ENCODE measurements around the gene DDX43. TPM values are rescaled to one million over a fixed set of nuclear protein-coding genes. Genes with fewer than 3 reads are reported as not detected.

Gene DDX43
- polyA plus RNA-seq (2013), result not detected in 2 replicates

GRCh38 chr6:73394577-73395354, at the start of gene DDX43:
Gene DDX43 (plus strand): TSS chr6:73394828. CDS start chr6:73394906, 78 bp downstream.
- Histone ChIP-seq H2AK5ac (ENCODE audit: low read length) (no peak within 1 kb of the TSS), H3K9me3 (ENCODE audit: insufficient read depth, low read depth, low read length) (peaks cover 5% of the 10 kb centered on the region), H3K27me3 (ENCODE audit: insufficient read depth, low read length) (no peaks in the 10 kb centered on the region), H4K8ac (ENCODE audit: low read depth, low read length) (no peak within 1 kb of the TSS), H3K9ac (ENCODE audit: low read length) (no peak within 1 kb of the TSS), H3K4me3 (ENCODE audit: low read depth, low read length) (no peak within 1 kb of the TSS), H2BK12ac (ENCODE audit: low read length) (no peak within 1 kb of the TSS), H3K36me3 (ENCODE audit: control insufficient read depth in 1 of 2, insufficient read depth in 2 of 2, low read length in 2 of 2) (no peaks in the 10 kb centered on the region), H3K18ac (ENCODE audit: low read length) (no peak within 1 kb of the TSS), H3K23ac (ENCODE audit: low read length) (no peak within 1 kb of the TSS), H4K12ac (ENCODE audit: low read depth, low read length) (no peak within 1 kb of the TSS), H3K79me1 (ENCODE audit: low read length) (no peaks in the 10 kb centered on the region), H2BK120ac (ENCODE audit: insufficient read depth, low read length, poor library complexity) (no peak within 1 kb of the TSS), H3K27ac (ENCODE audit: low read depth, low read length) (no peak within 1 kb of the TSS), H2BK5ac (ENCODE audit: low read depth, low read length, poor library complexity) (no peak within 1 kb of the TSS), H3K14ac (ENCODE audit: low read length) (no peak within 1 kb of the TSS), H4K91ac (ENCODE audit: low read depth, low read length) (no peak within 1 kb of the TSS), H3K4me2 (ENCODE audit: low read length) (no peak within 1 kb of the TSS), H3K4ac (ENCODE audit: low read depth, low read length) (no peak within 1 kb of the TSS), H3K79me2 (ENCODE audit: control insufficient read depth, insufficient read depth, low read length, poor library complexity) (no peaks in the 10 kb centered on the region), H3K4me1 (ENCODE audit: control insufficient read depth in 1 of 2, insufficient read depth in 2 of 2, low read length in 2 of 2) (no peaks in the 10 kb centered on the region), H2AFZ (ENCODE audit: insufficient read depth, low read length, poor library complexity) (no peak within 1 kb of the TSS)
- no CpG with 5 or more reads among the region's 54 CpGs for WGBS (ENCODE audit: extremely low coverage, insufficient coverage, insufficient read length)
- peak; percentile 97 to 99 for DNase-seq

GRCh38 chr6:73348550-73349204, 46.0 kb upstream of the DDX43 start:
- no peak overlapping the region for H3K4me3 ChIP-seq (ENCODE audit: low read depth, low read length)
- H3K23ac ChIP-seq (ENCODE audit: low read length), result no peak overlapping the region
- H2BK120ac ChIP-seq (ENCODE audit: insufficient read depth, low read length, poor library complexity), result no peak overlapping the region
- no peaks in the 10 kb centered on the region for H3K79me2 ChIP-seq (ENCODE audit: control insufficient read depth, insufficient read depth, low read length, poor library complexity)
- H3K9me3 ChIP-seq (ENCODE audit: insufficient read depth, low read depth, low read length), result no peaks in the 10 kb centered on the region
- no peaks in the 10 kb centered on the region for H3K36me3 ChIP-seq (ENCODE audit: control insufficient read depth in 1 of 2, insufficient read depth in 2 of 2, low read length in 2 of 2)
- H2BK5ac ChIP-seq (ENCODE audit: low read depth, low read length, poor library complexity), result no peak overlapping the region
- no peak overlapping the region for H4K91ac ChIP-seq (ENCODE audit: low read depth, low read length)
- no peak overlapping the region for H3K18ac ChIP-seq (ENCODE audit: low read length)
- WGBS (ENCODE audit: extremely low coverage, insufficient coverage, insufficient read length), result no CpG with 5 or more reads among the region's 33 CpGs
- H3K14ac ChIP-seq (ENCODE audit: low read length), result no peak overlapping the region
- H2AFZ ChIP-seq (ENCODE audit: insufficient read depth, low read length, poor library complexity), result no peak overlapping the region
- no peak overlapping the region for H3K4me2 ChIP-seq (ENCODE audit: low read length)
- H4K8ac ChIP-seq (ENCODE audit: low read depth, low read length), result no peak overlapping the region
- DNase-seq, result no peak
- H3K4ac ChIP-seq (ENCODE audit: low read depth, low read length), result no peak overlapping the region
- H3K27ac ChIP-seq (ENCODE audit: low read depth, low read length), result no peak overlapping the region
- no peaks in the 10 kb centered on the region for H3K79me1 ChIP-seq (ENCODE audit: low read length)
- no peaks in the 10 kb centered on the region for H3K4me1 ChIP-seq (ENCODE audit: control insufficient read depth in 1 of 2, insufficient read depth in 2 of 2, low read length in 2 of 2)
- no peak overlapping the region for H3K9ac ChIP-seq (ENCODE audit: low read length)
- H2AK5ac ChIP-seq (ENCODE audit: low read length), result no peak overlapping the region
- no peak overlapping the region for H4K12ac ChIP-seq (ENCODE audit: low read depth, low read length)
- no peak overlapping the region for H2BK12ac ChIP-seq (ENCODE audit: low read length)
- peaks cover 17% of the 10 kb centered on the region for H3K27me3 ChIP-seq (ENCODE audit: insufficient read depth, low read length)

GRCh38 chr6:73349311-73349710, 45.3 kb upstream of the DDX43 start:
- no peaks in the 10 kb centered on the region for H3K4me1 ChIP-seq (ENCODE audit: control insufficient read depth in 1 of 2, insufficient read depth in 2 of 2, low read length in 2 of 2)
- no peak overlapping the region for H4K91ac ChIP-seq (ENCODE audit: low read depth, low read length)
- H3K27ac ChIP-seq (ENCODE audit: low read depth, low read length), result no peak overlapping the region
- no peak overlapping the region for H2AK5ac ChIP-seq (ENCODE audit: low read length)
- no peak overlapping the region for H3K4me3 ChIP-seq (ENCODE audit: low read depth, low read length)
- no peak overlapping the region for H4K8ac ChIP-seq (ENCODE audit: low read depth, low read length)
- peaks cover 17% of the 10 kb centered on the region for H3K27me3 ChIP-seq (ENCODE audit: insufficient read depth, low read length)
- H3K9me3 ChIP-seq (ENCODE audit: insufficient read depth, low read depth, low read length), result no peaks in the 10 kb centered on the region
- no peak overlapping the region for H3K23ac ChIP-seq (ENCODE audit: low read length)
- H2AFZ ChIP-seq (ENCODE audit: insufficient read depth, low read length, poor library complexity), result no peak overlapping the region
- no peak overlapping the region for H3K14ac ChIP-seq (ENCODE audit: low read length)
- H4K12ac ChIP-seq (ENCODE audit: low read depth, low read length), result no peak overlapping the region
- no CpG with 5 or more reads among the region's 6 CpGs for WGBS (ENCODE audit: extremely low coverage, insufficient coverage, insufficient read length)
- no peaks in the 10 kb centered on the region for H3K79me1 ChIP-seq (ENCODE audit: low read length)
- no peak overlapping the region for H3K18ac ChIP-seq (ENCODE audit: low read length)
- H2BK12ac ChIP-seq (ENCODE audit: low read length), result no peak overlapping the region
- no peaks in the 10 kb centered on the region for H3K36me3 ChIP-seq (ENCODE audit: control insufficient read depth in 1 of 2, insufficient read depth in 2 of 2, low read length in 2 of 2)
- no peak overlapping the region for H2BK5ac ChIP-seq (ENCODE audit: low read depth, low read length, poor library complexity)
- no peaks in the 10 kb centered on the region for H3K79me2 ChIP-seq (ENCODE audit: control insufficient read depth, insufficient read depth, low read length, poor library complexity)
- H2BK120ac ChIP-seq (ENCODE audit: insufficient read depth, low read length, poor library complexity), result no peak overlapping the region
- no peak overlapping the region for H3K4ac ChIP-seq (ENCODE audit: low read depth, low read length)
- no peak overlapping the region for H3K9ac ChIP-seq (ENCODE audit: low read length)
- H3K4me2 ChIP-seq (ENCODE audit: low read length), result no peak overlapping the region
- DNase-seq, result no peak

GRCh38 chr6:73353636-73354593, 40.7 kb upstream of the DDX43 start, which contains the start of gene DPPA5:
Gene DPPA5 (minus strand): TSS chr6:73354276. CDS start chr6:73354225, 51 bp downstream.
- H3K79me1 ChIP-seq (ENCODE audit: low read length), result no peaks in the 10 kb centered on the region
- no peak within 1 kb of the TSS for H4K12ac ChIP-seq (ENCODE audit: low read depth, low read length)
- H3K9me3 ChIP-seq (ENCODE audit: insufficient read depth, low read depth, low read length), result no peaks in the 10 kb centered on the region
- no peaks in the 10 kb centered on the region for H3K4me1 ChIP-seq (ENCODE audit: control insufficient read depth in 1 of 2, insufficient read depth in 2 of 2, low read length in 2 of 2)
- no peak within 1 kb of the TSS for H3K27ac ChIP-seq (ENCODE audit: low read depth, low read length)
- H2AFZ ChIP-seq (ENCODE audit: insufficient read depth, low read length, poor library complexity), result no peak within 1 kb of the TSS
- no peak within 1 kb of the TSS for H2BK5ac ChIP-seq (ENCODE audit: low read depth, low read length, poor library complexity)
- H4K8ac ChIP-seq (ENCODE audit: low read depth, low read length), result no peak within 1 kb of the TSS
- no peak for DNase-seq
- H3K9ac ChIP-seq (ENCODE audit: low read length), result no peak within 1 kb of the TSS
- H3K14ac ChIP-seq (ENCODE audit: low read length), result no peak within 1 kb of the TSS
- H3K79me2 ChIP-seq (ENCODE audit: control insufficient read depth, insufficient read depth, low read length, poor library complexity), result no peaks in the 10 kb centered on the region
- no peak within 1 kb of the TSS for H3K23ac ChIP-seq (ENCODE audit: low read length)
- no peak within 1 kb of the TSS for H3K4me3 ChIP-seq (ENCODE audit: low read depth, low read length)
- H2AK5ac ChIP-seq (ENCODE audit: low read length), result no peak within 1 kb of the TSS
- no peak within 1 kb of the TSS for H4K91ac ChIP-seq (ENCODE audit: low read depth, low read length)
- peaks cover 9% of the 10 kb centered on the region for H3K27me3 ChIP-seq (ENCODE audit: insufficient read depth, low read length)
- no peaks in the 10 kb centered on the region for H3K36me3 ChIP-seq (ENCODE audit: control insufficient read depth in 1 of 2, insufficient read depth in 2 of 2, low read length in 2 of 2)
- no peak within 1 kb of the TSS for H2BK120ac ChIP-seq (ENCODE audit: insufficient read depth, low read length, poor library complexity)
- no CpG with 5 or more reads among the region's 59 CpGs for WGBS (ENCODE audit: extremely low coverage, insufficient coverage, insufficient read length)
- H3K4me2 ChIP-seq (ENCODE audit: low read length), result no peak within 1 kb of the TSS
- no peak within 1 kb of the TSS for H2BK12ac ChIP-seq (ENCODE audit: low read length)
- no peak within 1 kb of the TSS for H3K4ac ChIP-seq (ENCODE audit: low read depth, low read length)
- H3K18ac ChIP-seq (ENCODE audit: low read length), result no peak within 1 kb of the TSS

Measured in trophoblast cell (in vitro differentiated cells and primary cell).